BJ (cell line): Measurements from ENCODE around the gene B3GNT4. TPM values are rescaled to one million over a fixed set of nuclear protein-coding genes. Genes with fewer than 3 reads are reported as not detected.

Source experiments
- CTCF ChIA-PET: fragments of 350-600 bp; formaldehyde crosslinking; extraction: SDS; loops from one replicate; lab custom pipeline; 2021; ENCODE audit warnings: antibody characterized with exemption, inconsistent platforms; lab: Yijun Ruan, JAX
- POLR2A ChIA-PET: fragments of 300-600 bp; sonication (Branson Sonifier 250); formaldehyde crosslinking; extraction: SDS; loops from one replicate; lab custom pipeline; 2021; ENCODE audit warnings: antibody characterized with exemption; lab: Charles Lee
- DNase-seq: peaks from one replicate; pipeline ENCODE4 v3.0.0-alpha.2; 2011; ENCODE audit warnings: low read depth
- H3K27me3 ChIP-seq: 2 replicates; pipeline ENCODE4 v1.6.0; 2011; ENCODE audit warnings: low read length; ENCODE audit not compliant: control insufficient read depth, insufficient read depth
- H3K36me3 ChIP-seq: 2 replicates; pipeline ENCODE4 v1.5.1; 2011; ENCODE audit warnings: low read length; ENCODE audit not compliant: control insufficient read depth, insufficient read depth
- H3K4me3 ChIP-seq: 2 replicates; pipeline ENCODE4 v1.5.1; 2011; ENCODE audit warnings: low read depth, mild to moderate bottlenecking, control low read depth, low read length
- polyA plus RNA-seq: library from polyadenylated mRNA; depleted of rRNA; stranded (reverse); fragments of >200 nt; gene quantifications from 2 replicates; pipeline ENCODE4 v1.2.3, GENCODE V29; 2011
- TF ChIP-seq, protein P1 (sequence below): IDR thresholded peaks from 2 replicates; pipeline ENCODE4 v1.5.1; 2011; ENCODE audit warnings: low read depth, mild to moderate bottlenecking, control low read depth, inconsistent platforms, low read length, moderate library complexity; ENCODE audit not compliant: insufficient read depth

The B3GNT4 gene
- polyA plus RNA-seq, 1 experiment, result 0.18 TPM

DNA sequence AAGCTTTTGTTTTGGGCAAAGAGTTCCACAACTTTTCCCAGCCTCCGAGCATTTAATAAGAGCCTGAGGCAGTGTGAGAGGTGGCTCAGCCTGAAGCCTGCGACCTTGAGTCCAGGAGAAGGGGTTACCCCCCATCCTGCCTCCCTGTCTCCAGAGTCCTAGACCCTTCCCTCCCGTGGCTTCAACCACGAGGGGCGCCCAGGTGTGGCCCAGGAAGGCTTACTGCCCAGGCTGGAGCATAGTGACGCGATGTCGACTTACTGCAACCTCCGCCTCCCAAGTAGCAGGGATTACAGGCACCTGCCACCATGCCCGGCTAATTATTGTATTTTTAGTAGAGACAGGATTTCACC lies 19.9 kb upstream of the B3GNT4 start:
- TF ChIP-seq, protein P1, sequence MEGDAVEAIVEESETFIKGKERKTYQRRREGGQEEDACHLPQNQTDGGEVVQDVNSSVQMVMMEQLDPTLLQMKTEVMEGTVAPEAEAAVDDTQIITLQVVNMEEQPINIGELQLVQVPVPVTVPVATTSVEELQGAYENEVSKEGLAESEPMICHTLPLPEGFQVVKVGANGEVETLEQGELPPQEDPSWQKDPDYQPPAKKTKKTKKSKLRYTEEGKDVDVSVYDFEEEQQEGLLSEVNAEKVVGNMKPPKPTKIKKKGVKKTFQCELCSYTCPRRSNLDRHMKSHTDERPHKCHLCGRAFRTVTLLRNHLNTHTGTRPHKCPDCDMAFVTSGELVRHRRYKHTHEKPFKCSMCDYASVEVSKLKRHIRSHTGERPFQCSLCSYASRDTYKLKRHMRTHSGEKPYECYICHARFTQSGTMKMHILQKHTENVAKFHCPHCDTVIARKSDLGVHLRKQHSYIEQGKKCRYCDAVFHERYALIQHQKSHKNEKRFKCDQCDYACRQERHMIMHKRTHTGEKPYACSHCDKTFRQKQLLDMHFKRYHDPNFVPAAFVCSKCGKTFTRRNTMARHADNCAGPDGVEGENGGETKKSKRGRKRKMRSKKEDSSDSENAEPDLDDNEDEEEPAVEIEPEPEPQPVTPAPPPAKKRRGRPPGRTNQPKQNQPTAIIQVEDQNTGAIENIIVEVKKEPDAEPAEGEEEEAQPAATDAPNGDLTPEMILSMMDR, result no peak
- ChIA-PET CTCF (interaction anchor here (2.1 kb wide), 1 partner anchor 8 kb away, joined by 7 read pairs; no protein-coding TSS in a partner anchor), POLR2A (no interaction called here)
- no peaks in the 10 kb centered on the region for H3K27me3 ChIP-seq
- no peak for DNase-seq
- H3K36me3 ChIP-seq, result no peaks in the 10 kb centered on the region
- peak overlapping the region; percentile 49 for H3K4me3 ChIP-seq

- H3K4me3 ChIP-seq, result no peak overlapping the region
- POLR2A ChIA-PET, result no interaction called here
- H3K27me3 ChIP-seq, result no peaks in the 10 kb centered on the region
- CTCF ChIA-PET, result no interaction called here
- H3K36me3 ChIP-seq, result no peaks in the 10 kb centered on the region
- TF ChIP-seq, protein P1, result no peak
- no peak for DNase-seq
Measured at GRCh38 chr12:122184517-122184916, 19.0 kb upstream of the B3GNT4 start.

- TF ChIP-seq, protein P1, result no peak
- no peak for DNase-seq
- ChIA-PET CTCF (no interaction called here), POLR2A (no interaction called here)
- H3K4me3 ChIP-seq, result no peak overlapping the region
- H3K27me3 ChIP-seq, result no peaks in the 10 kb centered on the region
- no peaks in the 10 kb centered on the region for H3K36me3 ChIP-seq
Measured at GRCh38 chr12:122185079-122185478, 18.4 kb upstream of the B3GNT4 start.

DNA sequence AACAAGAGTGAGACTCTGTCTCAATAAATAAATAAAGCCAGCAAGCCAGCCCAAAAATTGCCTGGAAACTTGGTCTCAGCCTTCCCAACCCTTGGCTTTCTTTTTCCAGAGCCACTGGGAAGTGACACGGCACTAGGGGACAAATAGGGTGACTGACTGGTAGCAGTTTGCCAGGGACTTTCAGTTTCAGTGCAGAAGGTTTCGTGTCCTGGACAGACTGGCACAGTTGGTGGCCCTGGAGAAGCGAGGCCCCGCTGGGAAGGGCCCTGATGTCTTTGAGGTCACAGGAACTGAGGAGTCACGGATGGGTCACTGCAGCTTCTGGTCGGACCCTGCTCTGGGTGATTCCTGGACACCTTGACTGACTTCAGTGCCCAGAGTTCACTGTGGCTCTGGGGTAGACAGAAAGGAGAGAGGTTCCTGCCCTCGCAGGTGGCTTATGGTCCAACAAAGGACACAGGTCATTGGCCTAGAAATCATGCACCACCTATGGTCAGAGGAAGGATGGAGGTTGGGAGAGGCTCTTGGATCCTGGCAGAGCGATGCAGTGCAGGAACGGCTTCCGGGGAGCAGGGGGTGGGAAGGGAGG lies 17.9 kb upstream of the B3GNT4 start:
- Histone ChIP-seq H3K36me3 (no peaks in the 10 kb centered on the region), H3K4me3 (no peak overlapping the region), H3K27me3 (no peaks in the 10 kb centered on the region)
- CTCF ChIA-PET, result no interaction called here
- TF ChIP-seq, protein P1, result no peak
- POLR2A ChIA-PET, result no interaction called here
- no peak for DNase-seq

GRCh38 chr12:122187466-122187865 lies 16.0 kb upstream of the B3GNT4 start:
- H3K27me3 ChIP-seq, result no peaks in the 10 kb centered on the region
- no peak overlapping the region for H3K4me3 ChIP-seq
- POLR2A ChIA-PET, result no interaction called here
- CTCF ChIA-PET, result interaction anchor here (1.0 to 1.4 kb wide), 4 partner anchors 39 to 393 kb away, joined by 3 to 6 read pairs (median 3); no protein-coding TSS in a partner anchor
- H3K36me3 ChIP-seq, result no peaks in the 10 kb centered on the region
- TF ChIP-seq, protein P1, result no peak
- no peak for DNase-seq
